ENCODE measurements around the gene SNX20.

Gene SNX20

GRCh38 chr16:50702725-50703124, 21.6 kb upstream of the SNX20 start:
- H3K36me3 ChIP-seq (ENCODE audit: insufficient read depth, insufficient read length, low read length) = no peaks in the 10 kb centered on the region
- peaks cover 22% of the 10 kb centered on the region for H3K9me3 ChIP-seq (ENCODE audit: insufficient read depth, low read length)
- TF ChIP-seq YY1 (IDR thresholded peaks at IDR 0.05; ENCODE audit: insufficient read depth, insufficient read length) (no peak), SUZ12 (IDR thresholded peaks at IDR 0.05; ENCODE audit: extremely low read depth, insufficient read depth, insufficient read length) (no peak), ZNF274 (IDR thresholded peaks at IDR 0.05; ENCODE audit: low read depth, low read length) (no peak)
- no peak overlapping the region for H3K9ac ChIP-seq (ENCODE audit: insufficient read length, low read depth)
- H3K4me3 ChIP-seq (ENCODE audit: insufficient read length, low read depth) = no peak overlapping the region
- no peaks in the 10 kb centered on the region for H3K27me3 ChIP-seq (ENCODE audit: insufficient read depth, insufficient read length)
- peaks cover 2% of the 10 kb centered on the region for H3K4me1 ChIP-seq (ENCODE audit: insufficient read depth, insufficient read length)
- no peak for DNase-seq (ENCODE audit: low read depth, low spot score)

GRCh38 chr16:50699326-50700159, 18.4 kb upstream of the SNX20 start:
- DNase-seq (ENCODE audit: low read depth, low spot score) = no peak
- H3K9ac ChIP-seq (ENCODE audit: insufficient read length, low read depth) = no peak overlapping the region

GRCh38 chr16:50697881-50698767, 17.0 kb upstream of the SNX20 start:
- no peak overlapping the region for H3K4me3 ChIP-seq (ENCODE audit: insufficient read length, low read depth)

More at GRCh38 chr16:50699326-50700159, 18.4 kb upstream of the SNX20 start:
- TF ChIP-seq YY1 (IDR thresholded peaks at IDR 0.05; ENCODE audit: insufficient read depth, insufficient read length) = no peak
- TF ChIP-seq ZNF274 (IDR thresholded peaks at IDR 0.05; ENCODE audit: low read depth, low read length) = no peak
- TF ChIP-seq SUZ12 (IDR thresholded peaks at IDR 0.05; ENCODE audit: extremely low read depth, insufficient read depth, insufficient read length) = no peak
- H3K9me3 ChIP-seq (ENCODE audit: insufficient read depth, low read length) = peaks cover 11% of the 10 kb centered on the region
- peaks cover 13% of the 10 kb centered on the region for H3K27me3 ChIP-seq (ENCODE audit: insufficient read depth, insufficient read length)
- H3K4me1 ChIP-seq (ENCODE audit: insufficient read depth, insufficient read length) = peaks cover 2% of the 10 kb centered on the region
- H3K36me3 ChIP-seq (ENCODE audit: insufficient read depth, insufficient read length, low read length) = no peaks in the 10 kb centered on the region
- no peak overlapping the region for H3K4me3 ChIP-seq (ENCODE audit: insufficient read length, low read depth)

GRCh38 chr16:50697421-50697715, 16.3 kb upstream of the SNX20 start:
- Histone ChIP-seq H3K9me3 (ENCODE audit: insufficient read depth, low read length) (no peaks in the 10 kb centered on the region), H3K36me3 (ENCODE audit: insufficient read depth, insufficient read length, low read length) (no peaks in the 10 kb centered on the region), H3K9ac (ENCODE audit: insufficient read length, low read depth) (no peak overlapping the region), H3K4me1 (ENCODE audit: insufficient read depth, insufficient read length) (peaks cover 5% of the 10 kb centered on the region), H3K4me3 (ENCODE audit: insufficient read length, low read depth) (no peak overlapping the region), H3K27me3 (ENCODE audit: insufficient read depth, insufficient read length) (peaks cover 35% of the 10 kb centered on the region)
- no peak for TF ChIP-seq YY1 (IDR thresholded peaks at IDR 0.05; ENCODE audit: insufficient read depth, insufficient read length)
- TF ChIP-seq ZNF274 (IDR thresholded peaks at IDR 0.05; ENCODE audit: low read depth, low read length) = no peak
- TF ChIP-seq SUZ12 (IDR thresholded peaks at IDR 0.05; ENCODE audit: extremely low read depth, insufficient read depth, insufficient read length) = no peak
- DNase-seq (ENCODE audit: low read depth, low spot score) = no peak

More at GRCh38 chr16:50697881-50698767, 17.0 kb upstream of the SNX20 start:
- Histone ChIP-seq H3K4me1 (ENCODE audit: insufficient read depth, insufficient read length) (peaks cover 3% of the 10 kb centered on the region), H3K9ac (ENCODE audit: insufficient read length, low read depth) (no peak overlapping the region), H3K36me3 (ENCODE audit: insufficient read depth, insufficient read length, low read length) (no peaks in the 10 kb centered on the region), H3K9me3 (ENCODE audit: insufficient read depth, low read length) (no peaks in the 10 kb centered on the region), H3K27me3 (ENCODE audit: insufficient read depth, insufficient read length) (peaks cover 27% of the 10 kb centered on the region)
- TF ChIP-seq SUZ12 (IDR thresholded peaks at IDR 0.05; ENCODE audit: extremely low read depth, insufficient read depth, insufficient read length) (no peak), YY1 (IDR thresholded peaks at IDR 0.05; ENCODE audit: insufficient read depth, insufficient read length) (no peak), ZNF274 (IDR thresholded peaks at IDR 0.05; ENCODE audit: low read depth, low read length) (no peak)
- no peak for DNase-seq (ENCODE audit: low read depth, low spot score)

- Histone ChIP-seq H3K4me3 (ENCODE audit: insufficient read length, low read depth) (no peak overlapping the region), H3K9me3 (ENCODE audit: insufficient read depth, low read length) (no peaks in the 10 kb centered on the region), H3K9ac (ENCODE audit: insufficient read length, low read depth) (no peak overlapping the region), H3K36me3 (ENCODE audit: insufficient read depth, insufficient read length, low read length) (no peaks in the 10 kb centered on the region), H3K27me3 (ENCODE audit: insufficient read depth, insufficient read length) (peaks cover 40% of the 10 kb centered on the region), H3K4me1 (ENCODE audit: insufficient read depth, insufficient read length) (peaks cover 5% of the 10 kb centered on the region)
- TF ChIP-seq SUZ12 (IDR thresholded peaks at IDR 0.05; ENCODE audit: extremely low read depth, insufficient read depth, insufficient read length) = no peak
- TF ChIP-seq YY1 (IDR thresholded peaks at IDR 0.05; ENCODE audit: insufficient read depth, insufficient read length) = no peak
- TF ChIP-seq ZNF274 (IDR thresholded peaks at IDR 0.05; ENCODE audit: low read depth, low read length) = no peak
- DNase-seq (ENCODE audit: low read depth, low spot score) = no peak
Observed at GRCh38 chr16:50696575-50697420, 15.7 kb upstream of the SNX20 start.

- H3K9me3 ChIP-seq (ENCODE audit: insufficient read depth, low read length) = no peaks in the 10 kb centered on the region
- DNase-seq (ENCODE audit: low read depth, low spot score) = no peak
- peaks cover 44% of the 10 kb centered on the region for H3K27me3 ChIP-seq (ENCODE audit: insufficient read depth, insufficient read length)
- H3K4me1 ChIP-seq (ENCODE audit: insufficient read depth, insufficient read length) = peaks cover 5% of the 10 kb centered on the region
- H3K9ac ChIP-seq (ENCODE audit: insufficient read length, low read depth) = no peak overlapping the region
- H3K4me3 ChIP-seq (ENCODE audit: insufficient read length, low read depth) = no peak overlapping the region
- H3K36me3 ChIP-seq (ENCODE audit: insufficient read depth, insufficient read length, low read length) = no peaks in the 10 kb centered on the region
- TF ChIP-seq SUZ12 (IDR thresholded peaks at IDR 0.05; ENCODE audit: extremely low read depth, insufficient read depth, insufficient read length) = no peak
- no peak for TF ChIP-seq YY1 (IDR thresholded peaks at IDR 0.05; ENCODE audit: insufficient read depth, insufficient read length)
- no peak for TF ChIP-seq ZNF274 (IDR thresholded peaks at IDR 0.05; ENCODE audit: low read depth, low read length)
Observed at GRCh38 chr16:50696126-50696525, 15.0 kb upstream of the SNX20 start.
